ENCODE measurements around the gene MOB3A.

- TF ChIP-seq POLR2A (IDR thresholded peaks at IDR 0.05; ENCODE audit: low read depth, low read length) = no peak
- TF ChIP-seq POLR2AphosphoS5 (IDR thresholded peaks at IDR 0.05; ENCODE audit: low read depth, low read length) = no peak
These were observed 24.7 kb upstream of the MOB3A start for GRCh38 chr19:2120821-2121220.

Data from GM12892 (cell line).